GM12865 (cell line): ENCODE data around the gene STK17A.

Experiments used
- DNase-seq: peaks from one replicate; pipeline ENCODE4 v3.0.0; 2010; ENCODE audit warnings: low read depth
- H3K4me3 ChIP-seq: 2 replicates; pipeline ENCODE4 v1.5.1; 2011; ENCODE audit warnings: mild to moderate bottlenecking, low read depth, low read length, control low read depth
- CTCF ChIP-seq: IDR thresholded peaks from 2 replicates; pipeline ENCODE4 v1.5.1; 2011; ENCODE audit warnings: low read length, control low read depth, low read depth, inconsistent platforms; ENCODE audit not compliant: insufficient read depth; ENCODE audit errors: missing control alignments

Gene STK17A

GRCh38 chr7:43631559-43631958 lies 48.7 kb downstream of the STK17A start:
- peak; percentile 42 for DNase-seq
- no peak for TF ChIP-seq CTCF
- H3K4me3 ChIP-seq, result no peak overlapping the region

GRCh38 chr7:43632746-43633145 lies 49.8 kb downstream of the STK17A start:
- TF ChIP-seq CTCF, result no peak
- no peak for DNase-seq
- no peak overlapping the region for H3K4me3 ChIP-seq

- H3K4me3 ChIP-seq, result no peak overlapping the region
- no peak for DNase-seq
- no peak for TF ChIP-seq CTCF
These were observed 51.5 kb downstream of the STK17A start for GRCh38 chr7:43634384-43634783.

- no peak overlapping the region for H3K4me3 ChIP-seq
- no peak for DNase-seq
- TF ChIP-seq CTCF, result no peak
These were observed 53.2 kb downstream of the STK17A start for GRCh38 chr7:43636093-43636492.

- no peak for DNase-seq
- no peak for TF ChIP-seq CTCF
- no peak overlapping the region for H3K4me3 ChIP-seq
These were observed 54.4 kb downstream of the STK17A start for GRCh38 chr7:43637114-43637806.

- no peak overlapping the region for H3K4me3 ChIP-seq
- DNase-seq, result no peak
- TF ChIP-seq CTCF, result no peak
These were observed 57.1 kb downstream of the STK17A start for GRCh38 chr7:43639858-43640491.
